ENCODE data around the gene LRCH1. TPM values are rescaled to one million over a fixed set of nuclear protein-coding genes. Genes with fewer than 3 reads are reported as not detected.

LRCH1 gene
- total RNA-seq, 1 donor = 10.0 TPM

DNA sequence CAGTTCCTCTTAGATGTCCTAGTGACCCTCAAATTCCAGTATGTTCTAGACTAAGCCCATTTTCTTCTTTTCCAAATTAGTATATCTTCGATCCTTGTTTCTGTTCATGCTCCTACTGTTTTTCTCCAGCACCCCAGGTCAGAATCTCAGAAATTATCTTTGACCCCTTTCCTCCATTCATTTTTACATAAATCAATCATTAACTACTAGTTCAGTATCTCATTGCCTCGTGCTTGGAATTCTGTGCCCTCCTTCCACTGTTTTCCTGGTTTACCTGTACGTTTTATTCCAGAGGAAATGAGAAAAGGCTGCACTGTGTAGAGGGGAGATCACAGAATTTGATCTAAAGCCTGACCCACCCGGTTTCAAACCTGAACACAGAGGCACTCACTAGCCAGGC is 107.9 kb downstream of the LRCH1 start:
- DNase-seq (ENCODE audit: low read depth in 2 of 3, low spot score in 2 of 3) = no peak

- DNase-seq (ENCODE audit: low read depth in 2 of 3, low spot score in 2 of 3) = no peak
Measured at GRCh38 chr13:46662690-46663089, 109.7 kb downstream of the LRCH1 start.

- DNase-seq (ENCODE audit: low read depth in 2 of 3, low spot score in 2 of 3) = peak in 1 of 3 donors; percentile 50
Measured at GRCh38 chr13:46663206-46664037, 110.5 kb downstream of the LRCH1 start.

GRCh38 chr13:46664195-46664594 is 111.2 kb downstream of the LRCH1 start:
- DNase-seq (ENCODE audit: low read depth in 2 of 3, low spot score in 2 of 3) = no peak

GRCh38 chr13:46665248-46665632 is 112.3 kb downstream of the LRCH1 start:
- no peak for DNase-seq (ENCODE audit: low read depth in 2 of 3, low spot score in 2 of 3)

GRCh38 chr13:46665633-46666482 is 112.9 kb downstream of the LRCH1 start:
- no peak for DNase-seq (ENCODE audit: low read depth in 2 of 3, low spot score in 2 of 3)

DNA sequence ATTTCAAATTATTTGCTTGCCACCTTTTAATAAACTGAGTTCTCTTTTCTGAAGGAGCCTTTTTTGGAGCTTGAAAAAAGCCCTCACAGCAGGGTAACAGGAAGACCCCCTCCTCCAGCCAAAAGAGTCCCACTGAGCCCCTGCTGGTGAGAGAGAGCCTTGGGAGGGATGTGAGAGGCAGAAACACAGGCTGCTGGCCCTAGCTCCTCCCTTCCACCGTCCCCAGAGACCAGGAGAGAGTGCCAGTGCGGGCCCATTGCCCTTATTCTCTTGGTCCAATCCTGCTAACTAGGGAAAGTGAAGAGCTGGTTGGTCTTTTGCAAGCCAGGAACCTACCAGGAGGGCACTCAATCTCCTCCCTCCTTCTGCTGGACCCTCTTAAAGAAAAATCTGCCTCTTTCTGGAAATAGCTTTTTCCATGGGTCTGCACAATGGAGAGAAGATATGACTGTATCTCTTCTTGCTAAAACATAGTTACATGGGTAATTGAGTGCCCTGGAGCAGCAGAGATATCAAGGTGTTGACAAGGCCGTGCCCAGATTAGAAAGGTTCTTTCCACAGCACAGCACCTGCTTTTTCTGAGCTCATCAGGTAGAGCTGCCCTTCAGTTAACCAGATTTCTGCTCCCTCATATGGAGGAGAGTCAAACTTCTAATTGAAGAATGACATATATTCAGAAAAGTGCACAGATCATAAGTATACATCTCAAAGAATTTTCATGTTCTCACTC is 113.9 kb downstream of the LRCH1 start:
- no peak for DNase-seq (ENCODE audit: low read depth in 2 of 3, low spot score in 2 of 3)

DNA sequence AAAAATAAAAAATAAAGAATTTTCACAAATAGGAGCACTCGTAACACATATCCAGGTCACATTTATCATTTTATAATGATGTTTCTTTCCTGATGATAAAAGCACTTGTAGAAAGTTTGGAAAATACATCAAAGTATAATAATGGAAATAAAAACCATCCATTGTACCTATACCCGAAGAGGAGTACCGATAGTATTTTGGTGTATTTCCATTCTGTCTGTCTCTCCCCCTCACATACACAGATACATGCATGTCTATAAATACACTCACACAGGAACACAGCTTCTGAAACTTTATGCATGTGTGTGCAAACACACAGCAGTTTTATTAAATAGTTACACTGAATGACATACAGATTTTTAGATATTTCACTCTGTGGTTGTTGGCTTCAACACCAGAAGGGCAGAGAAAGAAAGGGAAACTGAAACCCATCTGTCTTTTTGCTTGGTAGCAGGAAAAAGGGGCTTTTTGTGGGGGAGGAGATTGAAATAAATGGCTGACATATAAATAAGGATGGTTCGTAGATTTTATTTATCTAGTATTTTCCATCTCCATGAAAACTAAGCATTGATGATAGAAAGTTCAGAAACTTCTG is 114.8 kb downstream of the LRCH1 start:
- peak in 2 of 3 donors; percentile 71 to 83 for DNase-seq (ENCODE audit: low read depth in 2 of 3, low spot score in 2 of 3)

GRCh38 chr13:46668302-46668720 is 115.3 kb downstream of the LRCH1 start:
- peak in 2 of 3 donors; percentile 86 to 93 for DNase-seq (ENCODE audit: low read depth in 2 of 3, low spot score in 2 of 3)

DNA sequence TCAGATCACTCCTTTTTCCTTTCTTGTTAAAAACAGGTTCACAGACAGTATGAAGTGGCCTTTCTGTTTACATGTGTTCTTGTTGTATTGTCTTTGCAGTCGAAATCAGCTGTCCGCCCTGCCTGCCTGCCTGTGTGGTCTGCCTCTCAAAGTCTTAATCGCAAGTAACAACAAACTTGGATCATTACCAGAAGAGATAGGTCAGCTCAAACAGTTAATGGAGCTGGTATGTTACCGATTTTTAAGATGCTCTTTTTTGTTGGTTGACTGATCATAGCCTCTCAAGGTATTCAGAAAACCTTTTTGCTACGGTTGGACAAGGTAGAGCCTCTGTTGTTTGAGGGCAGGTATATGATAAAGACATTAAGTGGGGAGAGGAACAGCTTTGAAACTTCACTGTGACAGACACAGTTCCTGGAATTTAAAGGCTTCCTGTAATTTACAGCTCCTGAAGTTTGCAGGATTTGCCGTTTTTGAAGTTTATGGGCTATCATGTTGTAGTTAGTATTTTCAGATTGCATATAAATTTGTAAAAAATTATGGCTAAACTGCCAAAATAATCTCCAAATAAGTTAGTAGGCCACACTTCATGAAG is 116.1 kb downstream of the LRCH1 start:
- peak in 1 of 3 donors; percentile 23 for DNase-seq (ENCODE audit: low read depth in 2 of 3, low spot score in 2 of 3)

DNA sequence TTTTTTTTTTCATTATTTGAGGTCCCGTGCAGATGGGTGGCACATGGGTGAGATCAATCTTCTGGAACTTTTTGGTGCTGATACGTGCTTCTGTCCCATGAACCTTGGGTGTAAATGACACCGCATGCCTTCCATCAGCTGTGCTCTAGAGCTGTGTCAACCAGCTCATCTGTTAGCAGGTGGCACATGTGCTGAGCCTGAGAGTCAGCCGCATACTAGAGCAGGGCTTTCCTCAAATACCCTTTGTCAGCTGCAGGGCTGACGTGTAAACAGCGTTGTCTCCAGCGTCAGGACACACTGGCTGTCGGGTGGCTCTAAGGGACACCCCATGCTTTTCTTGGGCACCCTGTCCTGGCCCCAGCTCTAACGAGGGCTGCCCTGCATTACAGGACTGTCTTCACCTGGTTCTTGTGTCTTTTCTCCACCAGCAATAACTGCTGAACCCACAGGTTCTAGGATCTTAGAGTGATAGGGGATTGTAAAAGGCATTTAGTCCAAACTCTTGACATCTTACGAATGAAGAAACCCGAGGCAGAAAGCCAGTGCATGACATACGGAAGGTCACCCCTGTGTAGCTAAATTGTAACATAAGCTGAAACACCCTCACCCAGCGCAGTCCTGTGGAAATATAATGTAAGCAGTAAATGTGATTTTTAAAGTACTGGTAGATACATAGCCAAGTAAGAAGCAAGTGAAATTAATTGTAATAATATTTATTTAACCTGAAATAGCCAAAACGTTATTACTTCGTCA is 119.5 kb downstream of the LRCH1 start:
- DNase-seq (ENCODE audit: low read depth in 2 of 3, low spot score in 2 of 3) = no peak

- no peak for DNase-seq (ENCODE audit: low read depth in 2 of 3, low spot score in 2 of 3)
Measured at GRCh38 chr13:46675016-46675415, 122.0 kb downstream of the LRCH1 start.

DNA sequence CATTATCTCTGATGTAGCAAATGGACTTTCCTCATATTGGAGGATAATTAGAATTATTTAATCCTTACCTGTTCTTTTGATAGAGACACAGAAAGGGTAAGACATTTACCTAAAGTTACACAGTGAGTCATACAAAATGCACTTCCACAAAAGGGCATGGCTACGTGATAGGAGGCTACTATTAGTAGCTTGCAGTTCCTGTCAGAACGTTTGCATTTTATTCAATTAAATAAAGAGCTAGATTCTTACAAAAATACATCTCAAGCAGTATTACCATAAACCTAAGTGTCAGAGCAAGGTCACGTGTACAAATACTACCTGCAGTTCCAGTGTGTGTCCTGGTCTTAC is 123.4 kb downstream of the LRCH1 start:
- DNase-seq (ENCODE audit: low read depth in 2 of 3, low spot score in 2 of 3) = no peak

GRCh38 chr13:46679369-46680120 is 126.6 kb downstream of the LRCH1 start:
- DNase-seq (ENCODE audit: low read depth in 2 of 3, low spot score in 2 of 3) = peak in 2 of 3 donors; percentile 63 to 85

DNA sequence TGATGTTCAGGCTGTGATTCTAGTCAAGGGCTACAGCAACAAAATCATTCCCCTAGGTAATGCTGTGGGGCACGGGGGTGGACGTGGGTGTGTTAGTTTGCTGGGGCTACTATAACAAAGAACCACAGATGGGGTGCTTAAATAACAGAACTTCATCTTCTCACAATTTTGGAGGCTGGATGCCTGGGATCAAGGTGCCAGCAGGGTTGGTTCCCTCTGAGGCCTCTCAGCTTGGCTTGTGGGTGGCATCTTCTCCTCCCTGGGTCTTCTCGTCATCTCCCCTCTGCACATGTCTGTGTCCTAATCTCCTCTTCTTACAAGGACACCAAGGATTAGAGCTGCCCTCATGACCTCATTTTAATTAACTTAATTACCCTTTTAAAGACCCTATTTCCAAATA is 129.0 kb downstream of the LRCH1 start:
- no peak for DNase-seq (ENCODE audit: low read depth in 2 of 3, low spot score in 2 of 3)

DNA sequence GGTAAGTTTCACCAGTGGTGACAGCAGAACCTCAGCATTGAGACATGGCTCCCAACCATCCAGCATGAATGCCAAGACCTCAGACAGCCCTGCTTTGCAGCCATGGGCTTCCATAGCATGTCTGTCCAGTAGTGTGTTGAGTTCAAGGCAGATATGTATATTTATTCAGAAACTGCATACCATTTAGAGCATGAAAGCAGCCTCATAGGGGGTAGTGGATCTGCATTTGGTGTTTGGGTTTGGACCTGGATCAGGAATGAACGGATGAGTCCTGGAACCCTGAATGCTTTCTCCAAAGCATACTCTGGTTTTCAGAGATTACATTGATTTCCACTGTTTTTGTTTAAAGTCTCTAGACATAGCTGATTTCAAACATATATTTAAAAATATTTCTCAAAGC is 129.7 kb downstream of the LRCH1 start:
- no peak for DNase-seq (ENCODE audit: low read depth in 2 of 3, low spot score in 2 of 3)

- no peak for DNase-seq (ENCODE audit: low read depth in 2 of 3, low spot score in 2 of 3)
Measured at GRCh38 chr13:46683676-46684260, 130.8 kb downstream of the LRCH1 start.

DNA sequence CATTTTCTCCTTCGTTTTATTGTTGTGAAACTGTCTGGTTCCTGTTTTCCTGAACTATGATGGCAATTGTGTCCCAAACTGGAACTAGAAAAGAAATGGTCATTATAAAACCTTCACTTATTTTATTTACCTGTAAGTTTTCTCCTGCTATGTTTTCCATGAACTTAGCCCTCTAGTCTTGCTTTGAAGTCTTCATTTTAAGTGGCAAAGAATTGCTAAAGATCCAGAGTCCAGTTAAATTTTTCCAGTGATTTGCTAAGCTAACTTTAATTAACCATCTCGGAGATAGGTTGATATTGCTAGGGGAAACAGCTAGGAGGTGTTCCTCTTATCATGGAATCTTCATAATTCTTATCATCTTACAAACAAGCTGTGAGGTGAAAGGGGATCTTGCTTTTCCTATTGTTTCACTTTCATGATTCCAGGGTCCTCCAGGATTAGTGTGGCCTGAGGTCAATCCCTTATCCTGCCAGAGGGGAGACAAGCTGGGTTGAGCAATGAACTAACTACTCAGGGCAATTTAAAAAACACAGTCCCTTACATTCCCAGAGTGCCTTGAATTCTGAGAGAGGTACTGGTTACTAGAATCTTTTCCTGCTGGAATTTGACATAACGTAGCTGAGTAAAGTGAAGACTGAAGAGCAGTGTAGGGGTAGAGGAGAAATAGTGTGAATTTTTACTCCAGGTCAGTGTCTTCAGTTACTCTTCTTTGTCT is 131.5 kb downstream of the LRCH1 start:
- no peak for DNase-seq (ENCODE audit: low read depth in 2 of 3, low spot score in 2 of 3)
